ENCODE data around the gene CLTB.
A peak's percentile ranks its signal among the peaks of the same experiment; 100 is the strongest.

Gene CLTB

DNA sequence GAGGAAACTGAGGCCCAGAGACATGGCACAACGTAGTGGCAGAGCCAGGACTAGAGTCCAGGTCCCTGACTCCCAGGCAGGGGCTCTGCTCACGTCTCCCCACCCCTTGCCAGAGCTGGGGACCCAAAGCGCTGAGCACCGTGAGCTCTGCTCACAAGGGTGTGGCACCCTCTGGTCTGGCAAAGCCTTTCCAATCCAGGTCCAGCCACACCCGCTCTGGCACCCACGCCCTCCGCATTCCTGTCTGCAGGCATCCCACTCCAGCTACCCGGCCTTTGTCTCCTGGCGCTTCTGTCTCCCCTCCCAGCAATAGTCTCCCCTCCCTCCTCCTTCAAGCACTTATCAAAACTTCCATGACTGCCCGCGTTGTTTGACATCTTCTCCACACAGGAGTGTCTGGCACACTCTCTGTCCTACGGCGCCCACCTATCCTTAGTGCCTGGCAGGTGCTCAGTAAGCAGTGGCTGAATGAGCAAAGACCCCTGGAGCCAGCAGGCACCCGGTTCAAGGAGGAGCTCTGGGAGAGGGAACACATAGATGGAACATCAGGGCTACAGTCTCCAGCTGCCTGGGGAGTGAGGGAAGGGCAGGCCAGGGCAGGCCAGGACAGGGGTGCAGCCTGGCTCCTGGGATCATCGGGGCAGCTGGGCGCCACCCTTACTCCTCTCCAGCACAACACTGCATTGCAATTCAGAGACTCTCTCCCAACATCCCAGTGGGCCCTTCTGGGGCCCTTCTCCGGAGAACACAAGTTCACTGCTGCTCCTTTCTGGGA is 15.8 kb downstream of the CLTB start:
- DNase-seq: no peak

GRCh38 chr5:176397736-176398420 is 18.5 kb downstream of the CLTB start:
- no peak for DNase-seq

GRCh38 chr5:176396330-176396729 is 20.0 kb downstream of the CLTB start:
- no peak for DNase-seq

- no peak for DNase-seq
Observed at GRCh38 chr5:176394881-176395675, 21.3 kb downstream of the CLTB start.

- no peak for DNase-seq
Observed at GRCh38 chr5:176394096-176394495, 22.2 kb downstream of the CLTB start.

- DNase-seq: no peak
Observed at GRCh38 chr5:176392526-176392925, 23.8 kb downstream of the CLTB start.

- DNase-seq: no peak
Observed at GRCh38 chr5:176391999-176392398, 24.3 kb downstream of the CLTB start.

DNA sequence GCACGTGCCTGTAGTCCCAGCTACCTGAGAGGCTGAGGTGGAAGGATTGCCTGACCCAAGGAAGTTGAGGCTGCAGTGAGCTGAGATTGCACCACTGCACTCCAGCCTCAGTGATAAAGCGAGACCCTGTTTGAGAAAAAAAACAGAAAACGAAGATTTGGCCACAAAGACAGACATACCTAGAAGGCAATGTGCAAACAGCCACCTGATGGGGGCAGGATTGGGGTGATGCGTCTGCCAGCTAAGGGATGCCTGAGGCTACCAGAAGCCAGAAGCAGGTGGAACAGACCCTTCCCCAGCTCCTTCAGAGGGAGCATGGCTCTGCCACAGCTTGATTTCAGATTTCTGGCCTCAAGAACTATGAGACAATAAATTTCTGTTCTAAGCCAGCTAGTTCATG is 24.9 kb downstream of the CLTB start:
- no peak for DNase-seq

DNA sequence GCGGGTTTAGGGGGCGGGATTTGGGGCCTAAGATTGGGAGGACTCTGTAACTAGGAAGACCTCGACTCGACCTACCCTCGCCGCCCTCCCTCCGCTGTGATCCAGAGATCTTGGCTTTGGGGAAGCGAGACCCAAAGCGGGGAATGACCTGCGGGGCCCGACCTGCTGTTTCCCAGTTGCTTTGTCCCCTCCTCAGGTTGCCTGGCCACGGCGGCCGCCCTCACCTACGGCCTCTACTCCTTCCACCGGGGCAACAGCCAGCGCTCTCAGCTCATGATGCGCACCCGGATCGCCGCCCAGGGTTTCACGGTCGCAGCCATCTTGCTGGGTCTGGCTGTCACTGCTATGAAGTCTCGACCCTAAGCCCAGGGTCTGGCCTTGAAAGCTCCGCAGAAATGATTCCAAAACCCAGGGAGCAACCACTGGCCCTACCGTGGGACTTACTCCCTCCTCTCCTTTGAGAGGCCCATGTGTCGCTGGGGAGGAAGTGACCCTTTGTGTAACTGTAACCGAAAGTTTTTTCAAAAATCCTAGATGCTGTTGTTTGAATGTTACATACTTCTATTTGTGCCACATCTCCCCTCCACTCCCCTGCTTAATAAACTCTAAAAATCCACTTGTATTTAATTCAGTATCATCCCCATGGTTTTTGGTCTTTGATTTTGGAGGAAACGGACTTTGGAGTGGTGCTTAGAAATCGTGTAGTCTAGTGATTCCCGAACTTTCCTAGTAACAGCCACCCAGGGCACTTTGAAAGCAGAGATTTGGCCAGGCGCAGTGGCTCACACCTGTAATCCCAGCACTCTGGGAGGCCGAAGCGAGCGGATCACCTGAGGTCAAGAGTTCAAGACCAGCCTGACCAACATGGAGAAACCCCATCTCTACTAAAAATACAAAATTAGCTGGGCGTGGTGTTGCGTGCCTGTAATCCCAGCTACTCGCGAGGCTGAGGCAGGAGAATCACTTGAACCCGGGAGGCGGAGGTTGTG is 26.9 kb downstream of the CLTB start:
- DNase-seq: no peak

- DNase-seq: peak; percentile 99
Observed at GRCh38 chr5:176388444-176389134, 27.8 kb downstream of the CLTB start, which contains the start of the genes HIGD2A and NOP16. TSS of gene HIGD2A (plus strand) at chr5:176388751. CDS start at chr5:176388820, 69 bp downstream. TSS of gene NOP16 (minus strand) at chr5:176388598. CDS start at chr5:176388539, 59 bp downstream.

DNA sequence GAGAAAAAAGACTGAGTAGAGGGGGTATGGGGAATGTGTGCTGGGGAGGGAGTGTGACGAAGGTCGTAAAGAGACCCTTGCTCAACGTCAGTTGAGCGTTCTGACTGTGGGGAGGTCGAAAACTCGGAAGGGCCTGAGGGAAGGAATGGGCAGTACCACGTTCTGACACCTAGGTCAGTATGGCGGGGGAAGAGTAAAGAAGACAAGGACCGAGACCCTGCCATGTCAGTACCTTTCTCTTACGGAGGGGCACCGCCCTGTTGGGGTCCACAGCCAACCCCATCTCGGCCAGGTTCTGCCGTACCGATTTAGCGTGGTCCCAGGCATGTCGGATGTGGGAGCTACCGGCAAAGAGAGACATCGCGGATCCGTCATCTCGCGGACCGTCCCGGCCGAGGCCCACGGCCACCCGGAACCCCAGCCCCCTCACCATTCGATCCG is 28.3 kb downstream of the CLTB start:
- DNase-seq: peak; percentile 53

DNA sequence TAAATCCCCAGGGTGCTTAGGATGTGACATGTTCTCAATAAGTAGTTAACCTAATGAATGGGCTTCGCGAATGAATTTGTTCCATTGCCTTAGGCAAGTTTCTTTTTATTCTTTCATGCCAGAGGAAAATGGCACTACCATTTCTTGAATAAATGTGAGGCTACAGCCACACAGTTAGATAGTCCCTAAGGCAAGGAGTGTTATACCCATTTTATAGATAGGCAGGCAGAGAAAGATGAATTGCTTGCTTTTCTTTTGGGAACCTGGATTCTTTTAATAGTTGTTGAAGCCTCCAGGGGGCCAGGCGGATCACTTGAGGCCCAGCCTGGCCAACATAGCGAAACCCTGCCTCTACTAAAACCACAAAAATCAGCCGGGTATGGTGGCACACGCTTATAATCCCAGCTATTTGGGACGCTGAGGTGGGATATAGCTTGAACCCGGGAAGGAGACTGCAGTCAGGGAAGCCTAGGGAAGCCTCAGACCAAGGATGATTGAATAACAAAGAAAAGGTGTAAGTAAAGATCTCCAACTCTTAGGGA is 28.9 kb downstream of the CLTB start:
- peak; percentile 55 for DNase-seq

GRCh38 chr5:176386491-176386890 is 29.8 kb downstream of the CLTB start:
- DNase-seq: no peak

DNA sequence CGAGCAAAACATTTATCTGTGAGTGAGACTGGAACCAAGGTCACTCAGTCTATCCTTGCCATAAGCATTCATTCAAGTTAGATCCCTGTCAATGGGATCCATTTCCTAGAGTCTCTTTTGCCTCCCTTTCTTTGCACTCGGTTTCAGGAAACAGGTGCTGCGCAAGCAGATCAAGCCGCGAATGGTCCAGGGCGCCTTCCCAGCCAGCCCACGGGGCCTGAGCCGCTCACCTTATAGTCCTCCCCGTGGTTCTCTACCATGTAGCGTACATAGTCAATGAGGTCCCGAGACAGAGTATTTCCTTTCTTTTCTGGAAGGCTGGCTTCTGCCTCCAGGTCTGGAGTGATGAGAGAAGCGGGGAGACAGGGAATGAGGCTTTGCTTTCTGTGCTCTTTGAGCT is 31.3 kb downstream of the CLTB start:
- no peak for DNase-seq

DNA sequence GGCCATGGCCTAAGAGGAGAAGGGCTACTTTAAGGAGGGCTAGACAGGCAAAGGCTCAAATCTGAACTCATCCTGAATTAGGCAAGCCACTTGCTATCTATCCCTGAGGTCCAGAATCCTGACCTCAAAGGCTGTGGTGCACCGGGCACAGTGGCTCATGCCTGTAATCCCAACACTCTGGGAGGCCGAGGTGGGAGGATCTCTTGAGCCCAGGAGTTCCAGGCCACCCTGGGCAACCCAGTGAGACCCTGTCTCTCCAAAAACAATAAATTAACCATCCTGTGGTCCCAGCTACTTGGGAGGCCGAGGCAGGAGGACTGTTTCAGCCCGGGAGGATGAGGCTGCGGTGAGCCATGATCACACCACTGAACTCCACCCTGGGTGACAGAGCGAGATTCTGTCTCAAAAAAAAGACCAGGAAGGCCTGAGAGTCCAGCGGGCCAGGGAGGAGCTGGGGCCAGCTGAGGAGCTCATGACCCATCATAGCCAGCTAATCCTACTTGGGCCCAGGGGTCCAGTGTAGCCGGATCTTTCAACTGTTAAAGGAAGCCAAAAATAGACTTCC is 31.9 kb downstream of the CLTB start:
- no peak for DNase-seq

DNA sequence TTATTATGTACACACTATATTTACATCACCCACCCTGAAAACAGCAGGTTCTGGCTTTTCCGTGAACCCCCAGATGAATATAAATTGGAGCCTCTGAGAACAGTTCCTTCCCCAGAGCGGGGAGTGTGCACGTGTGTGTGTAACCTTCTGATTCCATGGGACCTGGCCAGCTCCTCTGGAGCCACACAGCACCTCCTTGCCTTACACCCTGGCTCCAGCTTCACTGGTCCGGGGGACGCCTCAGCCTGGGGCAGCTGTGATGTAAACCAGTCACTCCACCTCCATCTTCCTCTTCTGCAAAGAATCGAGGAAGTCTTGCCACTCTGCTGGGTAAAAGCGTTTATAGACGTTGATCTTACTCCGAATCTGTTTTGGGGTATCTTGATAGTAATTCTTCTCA is 32.4 kb downstream of the CLTB start:
- no peak for DNase-seq

GRCh38 chr5:176383248-176383905 is 33.0 kb downstream of the CLTB start:
- no peak for DNase-seq

GRCh38 chr5:176382721-176383120 is 33.6 kb downstream of the CLTB start:
- no peak for DNase-seq

- no peak for DNase-seq
Observed at GRCh38 chr5:176381979-176382378, 34.4 kb downstream of the CLTB start.

- no peak for DNase-seq
Observed at GRCh38 chr5:176381423-176381822, 34.9 kb downstream of the CLTB start.
